HG03139 (cell line): ENCODE data around the gene AMER2.

Experiments used
- ATAC-seq: cut with Tn5 transposase; IDR thresholded peaks from one replicate; pipeline ENCODE4 v1.9.1; 2021; ENCODE audit not compliant: unreplicated experiment

The AMER2 gene, protein sequence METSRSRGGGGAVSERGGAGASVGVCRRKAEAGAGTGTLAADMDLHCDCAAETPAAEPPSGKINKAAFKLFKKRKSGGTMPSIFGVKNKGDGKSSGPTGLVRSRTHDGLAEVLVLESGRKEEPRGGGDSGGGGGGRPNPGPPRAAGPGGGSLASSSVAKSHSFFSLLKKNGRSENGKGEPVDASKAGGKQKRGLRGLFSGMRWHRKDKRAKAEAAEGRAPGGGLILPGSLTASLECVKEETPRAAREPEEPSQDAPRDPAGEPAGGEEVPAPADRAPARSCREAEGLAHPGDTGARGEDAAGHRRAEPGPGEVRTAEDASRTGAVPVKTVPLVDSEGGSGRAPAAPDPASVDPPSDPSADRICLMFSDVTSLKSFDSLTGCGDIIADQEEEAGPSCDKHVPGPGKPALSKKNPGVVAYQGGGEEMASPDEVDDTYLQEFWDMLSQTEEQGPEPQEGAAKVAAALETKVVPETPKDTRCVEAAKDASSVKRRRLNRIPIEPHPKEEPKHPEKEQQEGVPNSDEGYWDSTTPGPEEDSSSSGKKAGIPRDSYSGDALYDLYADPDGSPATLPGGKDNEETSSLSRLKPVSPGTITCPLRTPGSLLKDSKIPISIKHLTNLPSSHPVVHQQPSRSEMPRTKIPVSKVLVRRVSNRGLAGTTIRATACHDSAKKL

DNA sequence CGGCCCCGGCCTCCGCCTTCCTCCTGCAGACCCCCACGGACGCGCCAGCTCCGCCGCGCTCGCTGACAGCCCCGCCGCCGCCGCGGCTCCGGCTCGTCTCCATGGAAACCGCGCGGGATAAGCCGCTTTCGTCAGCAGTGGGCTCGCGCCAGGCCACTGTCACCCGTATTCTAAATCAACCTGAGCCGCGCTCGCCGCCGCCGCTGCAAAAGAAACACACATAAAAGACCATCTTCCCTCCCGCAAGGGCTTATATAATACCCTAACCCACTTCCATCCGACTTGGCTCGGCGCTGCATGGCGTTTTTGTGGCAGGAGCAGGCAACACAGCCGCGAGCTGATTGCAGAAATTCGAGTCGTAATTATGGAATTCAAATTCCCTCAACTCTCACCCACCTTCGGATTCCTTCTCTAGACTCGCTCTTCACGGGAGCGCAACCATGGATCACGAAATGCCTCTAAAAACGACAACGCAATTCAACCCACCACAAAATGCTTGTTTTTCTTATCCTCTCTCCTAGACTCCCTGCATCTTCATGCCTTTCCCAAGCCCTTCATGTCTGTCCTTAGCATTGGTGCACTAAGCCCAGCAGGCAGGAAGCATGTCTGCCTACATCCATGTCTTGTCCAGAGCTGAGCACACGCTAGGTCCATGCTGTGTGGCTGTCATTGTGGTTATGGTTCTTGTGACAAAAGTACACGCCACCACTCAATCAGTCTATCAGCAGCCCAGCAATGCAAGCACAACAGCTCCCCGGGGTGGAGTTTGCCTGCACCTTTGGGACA lies at the start of gene AMER2:
TSS of gene AMER2 (minus strand) at position 772 of the 786 bp plus-strand sequence. CDS start at position 103, 669 bp downstream.
- no peak for ATAC-seq

GRCh38 chr13:25218019-25218418 lies 45.9 kb upstream of the AMER2 start:
- no peak for ATAC-seq

GRCh38 chr13:25217023-25217885 lies 45.2 kb upstream of the AMER2 start:
- ATAC-seq = no peak

- ATAC-seq = no peak
These were observed 43.1 kb upstream of the AMER2 start for GRCh38 chr13:25215253-25215575.

DNA sequence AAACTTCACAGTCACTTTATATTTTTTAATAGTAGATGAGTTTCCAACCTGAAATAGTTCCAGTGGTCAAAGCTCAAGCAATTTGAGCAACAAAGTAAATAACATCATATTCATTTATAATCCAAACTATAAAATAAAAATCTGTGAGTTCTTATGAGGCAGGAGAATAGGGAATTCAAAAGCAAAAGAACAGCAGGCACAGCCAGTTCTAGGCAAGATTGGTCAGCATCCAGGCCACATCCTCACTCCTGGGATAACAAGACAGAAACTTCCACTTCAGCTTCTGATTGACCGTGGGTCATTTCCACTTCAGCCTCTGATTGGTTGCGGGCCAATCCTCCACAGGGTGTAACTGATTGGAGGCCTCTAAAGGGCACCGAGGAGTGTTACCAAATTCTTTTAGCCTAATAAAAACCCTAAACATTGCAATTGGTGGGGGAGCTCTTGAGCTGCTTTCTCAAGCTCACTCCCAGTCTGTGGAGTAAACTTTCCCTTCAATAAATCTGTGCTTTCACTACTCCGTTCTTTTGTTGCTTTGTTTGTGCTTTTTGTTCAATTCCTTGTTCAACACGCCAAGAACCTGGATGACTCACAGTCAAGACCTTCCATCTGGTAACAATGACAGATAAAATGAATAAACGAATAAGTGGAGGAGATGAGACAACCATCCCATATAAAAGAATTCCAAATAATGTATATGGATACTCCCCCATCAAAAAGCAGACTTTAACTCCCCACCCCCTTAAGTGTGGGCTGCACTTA lies 42.6 kb upstream of the AMER2 start:
- no peak for ATAC-seq

GRCh38 chr13:25213715-25214114 lies 41.6 kb upstream of the AMER2 start:
- no peak for ATAC-seq

- no peak for ATAC-seq
These were observed 38.9 kb upstream of the AMER2 start for GRCh38 chr13:25210842-25211569.

DNA sequence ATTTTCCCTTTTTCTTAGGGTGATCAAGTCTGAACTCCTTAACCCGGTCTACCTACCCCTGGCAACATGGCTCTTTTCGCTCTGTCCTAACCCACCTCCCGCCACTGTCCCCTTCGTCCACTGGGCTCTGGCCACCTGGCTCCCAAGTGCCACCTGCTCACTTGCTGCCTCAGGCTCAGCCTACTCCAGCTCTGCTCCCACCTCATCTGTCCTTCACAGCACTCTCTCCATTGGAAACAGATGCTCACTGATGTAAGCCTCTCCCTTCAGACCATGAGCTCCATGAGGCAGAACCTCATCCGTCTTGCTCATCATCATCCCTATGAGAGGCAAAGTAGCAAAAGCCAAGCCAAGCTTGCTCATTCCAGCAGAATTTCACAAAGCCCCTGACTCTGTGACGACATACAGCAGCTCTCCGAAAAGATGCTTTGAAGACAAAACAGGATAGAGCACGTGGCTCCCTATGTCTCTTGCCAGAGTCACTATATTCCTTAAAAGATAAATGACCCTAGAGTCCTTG lies 35.3 kb upstream of the AMER2 start:
- ATAC-seq = no peak

DNA sequence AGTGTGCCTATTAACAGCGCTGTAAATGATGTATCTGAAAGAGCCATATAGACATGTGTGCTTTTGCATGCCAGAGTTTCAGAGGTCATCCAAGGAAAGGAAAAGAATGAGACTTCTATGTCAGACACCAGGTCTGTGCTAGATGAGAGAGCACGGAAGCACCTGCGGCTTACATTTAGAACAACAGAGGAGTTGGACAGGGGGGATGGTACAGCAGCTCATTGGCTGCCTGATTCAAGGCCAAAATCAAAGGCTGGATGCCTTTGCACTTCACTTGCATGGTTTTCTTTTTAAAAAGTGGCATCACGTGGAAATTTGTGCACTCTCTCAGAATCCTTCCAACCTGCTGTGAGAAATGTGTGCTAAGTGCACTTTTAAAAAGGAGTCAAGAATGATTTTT lies 32.8 kb upstream of the AMER2 start:
- ATAC-seq = no peak

DNA sequence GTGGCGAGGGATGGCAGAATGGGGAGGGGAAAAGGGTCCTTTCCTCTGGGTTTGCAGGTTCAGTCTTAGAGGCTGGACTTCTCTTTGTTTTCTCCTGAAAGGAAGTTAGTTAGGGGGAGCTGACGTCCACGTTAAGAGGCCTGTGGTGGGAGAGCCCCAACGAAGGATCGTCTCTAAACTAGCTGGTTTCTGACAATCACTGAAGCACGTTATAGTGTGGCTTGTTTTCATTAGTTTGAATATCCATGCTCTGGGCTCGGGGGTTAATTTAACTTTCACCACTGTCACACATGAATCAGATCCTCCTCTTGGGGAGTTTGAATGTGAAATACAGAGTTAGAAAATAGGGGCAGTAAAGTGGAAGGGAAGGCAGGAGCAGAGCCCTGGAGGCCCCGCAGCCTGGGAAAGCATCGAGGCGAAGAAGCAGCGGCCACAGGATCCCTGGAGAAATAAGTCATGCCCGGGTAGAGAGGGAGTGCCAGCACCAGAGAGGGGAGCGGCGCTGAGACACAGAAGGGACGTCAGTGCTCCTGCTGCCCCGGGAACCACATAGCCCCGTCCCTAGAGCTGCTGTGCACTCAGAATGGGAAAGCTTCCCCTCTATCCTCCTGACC lies 31.1 kb upstream of the AMER2 start:
- no peak for ATAC-seq

DNA sequence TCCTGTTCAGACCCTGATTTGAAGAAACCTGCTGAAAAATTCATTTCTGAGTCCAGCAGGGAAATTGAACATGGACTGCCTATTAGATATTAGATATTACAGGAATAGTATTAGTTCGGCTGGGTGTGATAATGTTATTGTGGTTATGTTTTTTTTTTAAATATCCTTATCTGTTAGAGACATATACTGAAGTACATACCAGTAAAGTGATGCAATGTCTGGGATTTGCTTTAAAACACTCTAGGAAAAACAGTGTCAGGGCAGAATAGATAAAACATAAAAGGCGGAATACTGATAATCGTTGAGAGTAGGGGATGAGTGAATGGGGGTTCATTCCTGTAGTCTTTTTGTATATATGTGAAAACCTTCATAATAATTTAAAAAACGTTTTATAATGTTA lies 28.7 kb upstream of the AMER2 start:
- ATAC-seq = no peak

GRCh38 chr13:25198647-25199046 lies 26.6 kb upstream of the AMER2 start:
- no peak for ATAC-seq

- no peak for ATAC-seq
These were observed 24.9 kb upstream of the AMER2 start for GRCh38 chr13:25196971-25197370.

- ATAC-seq = no peak
These were observed 20.8 kb upstream of the AMER2 start for GRCh38 chr13:25192936-25193335.

DNA sequence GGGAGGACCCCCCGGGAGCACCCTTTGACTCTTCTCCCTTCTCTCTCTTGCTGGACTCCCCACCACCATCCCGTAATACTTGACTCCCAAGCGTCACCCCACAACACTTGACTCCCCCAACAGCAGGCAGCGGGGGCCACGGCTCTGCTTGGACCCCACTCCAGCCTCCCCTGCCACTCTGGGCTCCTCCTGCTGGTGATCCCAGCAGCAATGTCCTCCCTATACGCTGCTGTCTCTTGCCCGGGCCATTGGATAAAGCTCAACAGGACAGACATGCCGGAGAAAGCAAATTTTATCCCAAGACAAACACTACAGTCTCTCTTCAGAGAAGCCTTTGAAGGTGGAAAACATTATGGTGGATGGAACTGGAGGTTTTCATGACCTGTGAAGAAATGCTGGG lies 20.4 kb upstream of the AMER2 start:
- no peak for ATAC-seq

GRCh38 chr13:25192052-25192451 lies 20.0 kb upstream of the AMER2 start:
- ATAC-seq = no peak

DNA sequence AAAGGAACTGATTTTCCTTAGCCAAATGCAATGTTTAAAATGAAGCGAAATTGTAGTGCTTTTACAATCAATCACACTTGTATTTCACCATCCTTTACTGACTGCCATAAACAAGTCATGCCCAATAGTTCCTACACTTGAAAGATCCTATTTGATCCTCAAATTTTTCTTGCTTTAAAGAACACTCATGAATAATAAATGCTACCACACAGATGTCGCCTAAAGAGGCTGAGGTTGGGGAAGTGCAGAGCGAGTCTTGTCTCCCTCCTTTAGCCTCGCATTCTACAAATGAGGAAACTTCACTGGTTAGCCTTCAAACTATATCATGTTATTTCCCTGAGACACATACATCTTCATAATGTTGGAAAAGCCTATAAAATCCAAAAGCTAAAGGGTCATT lies 18.7 kb upstream of the AMER2 start:
- no peak for ATAC-seq

- ATAC-seq = no peak
These were observed 18.2 kb upstream of the AMER2 start for GRCh38 chr13:25190256-25190655.

GRCh38 chr13:25187596-25187995 lies 15.5 kb upstream of the AMER2 start:
- no peak for ATAC-seq
